HepG2 (cell line): ENCODE data around the gene AK8. TPM values are rescaled to one million over a fixed set of nuclear protein-coding genes. Genes with fewer than 3 reads are reported as not detected.

Source experiments
- ATAC-seq: fragments of 200-7000 bp; cut with Tn5 transposase; 3 replicates; pipeline ENCODE4 v1.9.1; 2020; ENCODE audit warnings: mild to moderate bottlenecking, moderate library complexity
- BruUV-seq: library from RNA; stranded (reverse); fragments of 400-500 nt; replicated peaks from 2 replicates; lab custom pipeline; 2021; lab: Mats Ljungman, UMichigan
- CTCF ChIA-PET: fragments of 300-600 bp; formaldehyde crosslinking; extraction: SDS; loops from one replicate; lab custom pipeline; 2021; ENCODE audit warnings: low total read pairs, inconsistent platforms, low intra/inter-chr PET ratio; lab: Yijun Ruan, JAX
- POLR2A ChIA-PET: fragments of 350-600 bp; sonication (Branson Sonifier 250); formaldehyde crosslinking; loops from one replicate; lab custom pipeline; 2020; ENCODE audit warnings: antibody characterized with exemption, inconsistent platforms; lab: Yijun Ruan, JAX
- DNase-seq: peaks from one replicate; pipeline ENCODE4 v3.0.0-alpha.2; 2015; ENCODE audit warnings: low spot score
- FAIRE-seq: peaks from 3 replicates; lab custom pipeline; 2011; peaks lifted over from hg19 to GRCh38; lab: Jason Lieb, UNC
- H2AFZ ChIP-seq: one replicate; pipeline ENCODE4 v1.6.1; 2011; ENCODE audit warnings: low read length, inconsistent platforms
- H3K27ac ChIP-seq: fragments of 300-600 bp; 3 replicates; pipeline ENCODE4 v1.8.0; 2011; ENCODE audit warnings: mixed run types, mild to moderate bottlenecking, mixed read lengths, low read length, inconsistent platforms; ENCODE audit not compliant: insufficient read depth; ENCODE audit errors: extremely low read length
- H3K27me3 ChIP-seq, 2 experiments: fragments of 200-600 bp in 1 of 2; 2 replicates in 1 of 2; 3 replicates in 1 of 2; pipeline versions ENCODE4 v1.6.0 to v1.8.0; 2011; ENCODE audit warnings: low read length in 2 of 2, mild to moderate bottlenecking in 2 of 2, moderate library complexity in 2 of 2, inconsistent platforms in 1 of 2; ENCODE audit not compliant: insufficient read depth in 2 of 2, control insufficient read depth in 1 of 2
- H3K36me3 ChIP-seq, 2 experiments: fragments of 200-600 bp in 1 of 2; replicated peaks in 1 of 2; 2 replicates in 1 of 2; 3 replicates in 1 of 2; pipeline versions ENCODE4 v1.5.1 to v1.8.0; 2011; ENCODE audit warnings: low read length in 2 of 2, inconsistent platforms in 1 of 2; ENCODE audit not compliant: insufficient read depth in 2 of 2, control insufficient read depth in 1 of 2
- H3K4me1 ChIP-seq: 2 replicates; pipeline ENCODE4 v1.5.1; 2012; ENCODE audit warnings: low read length, inconsistent platforms; ENCODE audit not compliant: insufficient read depth
- H3K4me2 ChIP-seq: 2 replicates; pipeline ENCODE4 v1.6.0; 2011; ENCODE audit warnings: low read depth, low read length, inconsistent platforms
- H3K4me3 ChIP-seq, 3 experiments: fragments of 200-600 bp in 1 of 3; sonication (generic), shearing (Covaris generic) in 1 of 3; replicated peaks in 1 of 3; 2 replicates each; pipeline ENCODE4 v1.5.1; 2011 to 2016; ENCODE audit warnings: low read length in 3 of 3, inconsistent platforms in 2 of 3, low read depth in 2 of 3, mild to moderate bottlenecking in 2 of 3, control low read depth in 1 of 3, mixed read lengths in 1 of 3; ENCODE audit not compliant: insufficient read depth in 1 of 3
- H3K79me2 ChIP-seq: one replicate; pipeline ENCODE4 v1.6.1; 2011; ENCODE audit warnings: low read length, inconsistent platforms; ENCODE audit not compliant: insufficient read depth
- H3K9ac ChIP-seq: 2 replicates; pipeline ENCODE4 v1.6.0; 2011; ENCODE audit warnings: mild to moderate bottlenecking, low read depth, low read length, inconsistent platforms; ENCODE audit not compliant: insufficient read depth
- H3K9me3 ChIP-seq: 2 replicates; pipeline ENCODE4 v1.5.1; 2012; ENCODE audit warnings: mild to moderate bottlenecking, low read length
- H4K20me1 ChIP-seq: 2 replicates; pipeline ENCODE4 v1.6.0; 2011; ENCODE audit warnings: inconsistent platforms, mild to moderate bottlenecking, low read length, moderate library complexity; ENCODE audit not compliant: insufficient read depth
- ATF3 ChIP-seq: sonication (generic); formaldehyde crosslinking; IDR thresholded peaks from 2 replicates; pipeline ENCODE4 v1.4.0; 2020; ENCODE audit warnings: missing genetic modification reagents
- CHD4 ChIP-seq: fragments of 200-600 bp; sonication (generic); IDR thresholded peaks from 2 replicates; pipeline ENCODE4 v1.7.0; 2017; ENCODE audit warnings: mild to moderate bottlenecking, low read length, borderline replicate concordance
- ETV6 ChIP-seq: sonication (generic); formaldehyde crosslinking; conservative IDR thresholded peaks from 2 replicates; pipeline ENCODE4 v1.4.0; 2020; ENCODE audit warnings: missing genetic modification reagents
- NR2F2 ChIP-seq: IDR thresholded peaks from 2 replicates; pipeline ENCODE4 v1.6.1; 2012; ENCODE audit warnings: low read depth, inconsistent platforms, borderline replicate concordance
- SATB2 ChIP-seq: sonication (generic); formaldehyde crosslinking; IDR thresholded peaks from 2 replicates; pipeline ENCODE4 v1.5.0; 2020; ENCODE audit warnings: missing genetic modification reagents
- SP1 ChIP-seq, 2 experiments: fragments of 450-650 bp in 1 of 2; sonication (generic) in 1 of 2; formaldehyde crosslinking in 1 of 2; IDR thresholded peaks; 2 replicates each; pipeline versions ENCODE4 v1.4.0 to v1.6.1; 2016 to 2020; ENCODE audit warnings: missing genetic modification reagents in 1 of 2
- ZC3H4 ChIP-seq: sonication (generic); formaldehyde crosslinking; IDR thresholded peaks from 2 replicates; pipeline ENCODE4 v1.4.0; 2020; ENCODE audit warnings: missing genetic modification reagents, borderline replicate concordance
- ZNF124 ChIP-seq: sonication (generic); formaldehyde crosslinking; IDR thresholded peaks from 2 replicates; pipeline ENCODE4 v1.4.0; 2020; ENCODE audit warnings: missing genetic modification reagents
- ZNF136 ChIP-seq: sonication (generic); formaldehyde crosslinking; IDR thresholded peaks from 2 replicates; pipeline ENCODE4 v1.8.1; 2022; ENCODE audit warnings: low read depth, mild to moderate bottlenecking, moderate library complexity, missing genetic modification reagents
- ZNF574 ChIP-seq: sonication (generic); formaldehyde crosslinking; IDR thresholded peaks from 2 replicates; pipeline ENCODE4 v1.4.0; 2020; ENCODE audit warnings: missing genetic modification reagents
- ZNF609 ChIP-seq: sonication (generic); formaldehyde crosslinking; IDR thresholded peaks from 2 replicates; pipeline ENCODE4 v1.4.0; 2020; ENCODE audit warnings: mild to moderate bottlenecking, missing genetic modification reagents, borderline replicate concordance
- WGBS: methylation state at CpG from one replicate; pipeline ENCODE4 v1.1.6; 2017; ENCODE audit warnings: low lambda C conversion rate; 5-methylcytosine and 5-hydroxymethylcytosine counted together
- in situ Hi-C: cut with HindIII; loops from 2 replicates; pipeline ENCODE4 v1.10.0; 2017; ENCODE audit warnings: low pct_unique_long_range_greater_than_20kb; ENCODE audit not compliant: extremely low pct_ligation_motif_present
- intact Hi-C: fragments of 100-400 bp; cut with micrococcal nuclease; formaldehyde crosslinking; loops from one replicate; pipeline ENCODE4 v1.10.0; 2022; ENCODE audit not compliant: unreplicated experiment
- polyA plus RNA-seq, 8 experiments: library from polyadenylated mRNA; depleted of rRNA in 3 of 8; stranded (reverse) in 7 of 8; unstranded in 1 of 8; fragments of >200 nt; fragmentation: Illumina TruSeq in 4 of 8; extraction: Trizol in 4 of 8; gene quantifications; 2 replicates each; pipeline versions ENCODE4 v1.2.1 to v1.2.3, GENCODE V29; 2011 to 2016; ENCODE audit warnings: low read depth in 4 of 8, missing spikeins in 1 of 8, mixed read lengths in 1 of 8; ENCODE audit not compliant: insufficient read depth in 1 of 8
- total RNA-seq, 5 experiments: library from RNA; depleted of rRNA; stranded (reverse); fragments of >200 nt; fragmentation: Illumina TruSeq; extraction: Trizol; gene quantifications; 2 replicates each; pipeline ENCODE4 v1.2.3, GENCODE V29; 2016; ENCODE audit warnings: low read depth in 1 of 5
- TF ChIP-seq, protein P1 (sequence below): sonication (generic); formaldehyde crosslinking; IDR thresholded peaks from 2 replicates; pipeline ENCODE4 v1.8.1; 2023; ENCODE audit warnings: mild to moderate bottlenecking, inconsistent platforms, moderate library complexity, missing genetic modification reagents, borderline replicate concordance

Gene AK8
- total and polyA plus RNA-seq, 2 of the 13 experiments (the other 11 are each of a cell fraction or from before 2014, with no cell fraction given): 0.11 TPM; not detected in 1

DNA sequence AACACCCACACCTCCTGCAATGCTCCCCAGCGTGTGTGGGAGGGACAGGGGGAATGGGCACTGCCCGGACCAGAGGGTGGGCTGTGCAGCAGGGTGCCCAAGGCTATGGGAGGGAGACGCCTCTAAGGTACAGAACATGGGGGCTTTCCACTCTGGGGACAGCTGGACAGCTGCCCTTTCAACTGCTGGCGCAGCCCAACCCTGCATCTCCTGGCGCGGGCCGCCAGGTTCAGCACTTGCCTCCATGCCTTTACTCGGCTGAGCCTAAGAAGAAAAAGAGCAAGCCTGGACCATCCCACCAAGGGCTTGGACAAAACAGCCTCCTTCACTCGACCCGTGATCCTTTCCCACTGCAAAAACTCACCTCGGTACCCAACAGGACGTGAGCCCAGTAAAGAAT lies 15.0 kb downstream of the AK8 start (continued):
- no peak for TF ChIP-seq ZNF609 (CRISPR knock-in tag)
- no peak for TF ChIP-seq SP1 (IDR thresholded peaks at IDR 0.05)
- no peak for TF ChIP-seq SP1 (CRISPR knock-in tag; IDR thresholded peaks at IDR 0.05)
- TF ChIP-seq SATB2 (CRISPR knock-in tag): no peak
- TF ChIP-seq ZNF124 (CRISPR knock-in tag): no peak

DNA sequence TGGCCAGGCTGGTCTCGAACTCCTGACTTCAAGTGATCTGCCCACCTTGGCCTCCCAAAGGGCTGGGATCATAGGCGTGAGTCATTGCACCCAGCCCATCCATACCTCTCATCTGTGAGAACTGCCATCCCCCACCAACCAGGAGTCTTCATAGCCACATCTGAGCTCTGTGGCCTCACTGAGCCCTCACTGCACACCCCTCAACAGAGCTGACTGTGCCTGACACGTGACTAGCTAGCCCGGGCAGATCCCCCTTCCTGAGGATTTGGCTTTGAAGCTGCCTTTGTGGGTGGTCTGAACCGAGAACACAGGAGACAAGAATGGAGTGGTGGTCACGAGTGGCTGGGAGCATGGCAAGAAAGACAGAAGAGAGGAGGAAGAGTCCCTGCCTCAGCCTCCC lies 15.6 kb downstream of the AK8 start:
- CTCF ChIA-PET: no interaction called here
- Histone ChIP-seq H3K79me2 (no peaks in the 10 kb centered on the region), H2AFZ (no peak overlapping the region), H3K4me3 (no peak overlapping the region), H3K27me3 (peaks cover 1 to 15% of the 10 kb centered on the region in 2 experiments; a peak in 3 of 5 replicates), H3K9ac (no peak overlapping the region), H4K20me1 (no peaks in the 10 kb centered on the region), H3K9me3 (no peaks in the 10 kb centered on the region), H3K36me3 (no peaks in the 10 kb centered on the region), H3K27ac (no peak overlapping the region), H3K4me2 (no peak overlapping the region), H3K4me1 (no peaks in the 10 kb centered on the region)
- in situ Hi-C loops: no loop called here
- intact Hi-C loops: no loop called here
- FAIRE-seq (no peak), ATAC-seq (no peak), DNase-seq (no peak)
- POLR2A ChIA-PET: no interaction called here
- no TSS peak for BruUV-seq
- 32% methylated on average over 6 of the region's 6 CpGs for WGBS
- TF ChIP-seq CHD4: no peak
- TF ChIP-seq ATF3 (CRISPR knock-in tag): no peak
- TF ChIP-seq ETV6 (CRISPR knock-in tag): no peak
- TF ChIP-seq ZC3H4: no peak
- TF ChIP-seq ZNF574 (CRISPR knock-in tag): no peak
- TF ChIP-seq ZNF136 (CRISPR knock-in tag): no peak
- TF ChIP-seq NR2F2: no peak
- TF ChIP-seq, protein P1, sequence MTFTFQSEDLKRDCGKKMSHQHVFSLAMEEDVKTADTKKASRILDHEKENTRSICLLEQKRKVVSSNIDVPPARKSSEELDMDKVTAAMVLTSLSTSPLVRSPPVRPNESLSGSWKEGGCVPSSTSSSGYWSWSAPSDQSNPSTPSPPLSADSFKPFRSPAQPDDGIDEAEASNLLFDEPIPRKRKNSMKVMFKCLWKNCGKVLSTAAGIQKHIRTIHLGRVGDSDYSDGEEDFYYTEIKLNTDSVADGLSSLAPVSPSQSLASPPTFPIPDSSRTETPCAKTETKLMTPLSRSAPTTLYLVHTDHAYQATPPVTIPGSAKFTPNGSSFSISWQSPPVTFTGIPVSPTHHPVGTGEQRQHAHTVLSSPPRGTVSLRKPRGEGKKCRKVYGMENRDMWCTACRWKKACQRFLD (CRISPR knock-in tag): no peak
